ENCODE data around the gene MMP25.

MMP25 gene, protein sequence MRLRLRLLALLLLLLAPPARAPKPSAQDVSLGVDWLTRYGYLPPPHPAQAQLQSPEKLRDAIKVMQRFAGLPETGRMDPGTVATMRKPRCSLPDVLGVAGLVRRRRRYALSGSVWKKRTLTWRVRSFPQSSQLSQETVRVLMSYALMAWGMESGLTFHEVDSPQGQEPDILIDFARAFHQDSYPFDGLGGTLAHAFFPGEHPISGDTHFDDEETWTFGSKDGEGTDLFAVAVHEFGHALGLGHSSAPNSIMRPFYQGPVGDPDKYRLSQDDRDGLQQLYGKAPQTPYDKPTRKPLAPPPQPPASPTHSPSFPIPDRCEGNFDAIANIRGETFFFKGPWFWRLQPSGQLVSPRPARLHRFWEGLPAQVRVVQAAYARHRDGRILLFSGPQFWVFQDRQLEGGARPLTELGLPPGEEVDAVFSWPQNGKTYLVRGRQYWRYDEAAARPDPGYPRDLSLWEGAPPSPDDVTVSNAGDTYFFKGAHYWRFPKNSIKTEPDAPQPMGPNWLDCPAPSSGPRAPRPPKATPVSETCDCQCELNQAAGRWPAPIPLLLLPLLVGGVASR

GRCh38 chr16:3045758-3046640, at the start of gene MMP25:
Gene MMP25 (plus strand): TSS chr16:3046561. CDS start chr16:3046918, 357 bp downstream.
- Mint-ChIP-seq H3K4me3 (peak within 1 kb of the TSS; percentile 68), H3K36me3 (ENCODE audit: low read depth) (no peaks in the 10 kb centered on the region), H3K27ac (peak within 1 kb of the TSS; percentile 22), H3K27me3 (peaks cover 63% of the 10 kb centered on the region), H3K4me1 (ENCODE audit: low read depth) (peaks cover 16% of the 10 kb centered on the region), H3K9me3 (no peaks in the 10 kb centered on the region)
- DNase-seq: peak; percentile 55

GRCh38 chr16:2999929-3000328, 46.4 kb upstream of the MMP25 start:
- peaks cover 2% of the 10 kb centered on the region for H3K4me1 Mint-ChIP-seq (ENCODE audit: low read depth)

DNA sequence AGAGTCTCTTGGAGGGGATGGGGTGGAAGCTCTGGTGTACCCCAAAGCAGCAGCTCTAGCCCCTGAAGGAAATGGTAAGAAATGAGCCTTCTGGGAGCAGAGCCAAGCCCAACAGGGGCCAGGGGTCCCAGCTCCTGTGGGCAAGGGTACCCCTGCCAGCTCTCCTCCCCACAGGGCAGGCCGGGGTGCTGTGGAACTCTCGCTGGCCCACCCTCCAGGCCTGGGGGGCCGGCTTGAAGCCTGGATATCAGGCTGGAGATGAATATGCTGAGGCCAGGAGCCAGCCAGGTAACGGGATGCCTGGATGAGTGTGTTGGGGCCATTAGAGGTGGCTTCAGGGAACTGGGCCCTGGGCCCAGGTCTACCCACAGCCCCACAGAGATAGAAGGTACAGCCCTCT, 45.8 kb upstream of the MMP25 start:
- H3K27me3 Mint-ChIP-seq: peaks cover 8% of the 10 kb centered on the region
- no peak overlapping the region for H3K4me3 Mint-ChIP-seq
- no peak overlapping the region for H3K27ac Mint-ChIP-seq
- H3K4me1 Mint-ChIP-seq (ENCODE audit: low read depth): peaks cover 3% of the 10 kb centered on the region
- no peaks in the 10 kb centered on the region for H3K9me3 Mint-ChIP-seq
- H3K36me3 Mint-ChIP-seq (ENCODE audit: low read depth): no peaks in the 10 kb centered on the region
- DNase-seq: no peak

More at GRCh38 chr16:2999929-3000328, 46.4 kb upstream of the MMP25 start:
- DNase-seq: no peak
- H3K36me3 Mint-ChIP-seq (ENCODE audit: low read depth): no peaks in the 10 kb centered on the region
- no peak overlapping the region for H3K4me3 Mint-ChIP-seq
- H3K27ac Mint-ChIP-seq: no peak overlapping the region
- H3K27me3 Mint-ChIP-seq: peaks cover 6% of the 10 kb centered on the region
- H3K9me3 Mint-ChIP-seq: no peaks in the 10 kb centered on the region

GRCh38 chr16:3001316-3001715, 45.0 kb upstream of the MMP25 start:
- DNase-seq: no peak
- H3K27me3 Mint-ChIP-seq: peaks cover 8% of the 10 kb centered on the region
- peaks cover 3% of the 10 kb centered on the region for H3K4me1 Mint-ChIP-seq (ENCODE audit: low read depth)
- no peak overlapping the region for H3K27ac Mint-ChIP-seq
- H3K36me3 Mint-ChIP-seq (ENCODE audit: low read depth): no peaks in the 10 kb centered on the region
- H3K4me3 Mint-ChIP-seq: no peak overlapping the region
- no peaks in the 10 kb centered on the region for H3K9me3 Mint-ChIP-seq

DNA sequence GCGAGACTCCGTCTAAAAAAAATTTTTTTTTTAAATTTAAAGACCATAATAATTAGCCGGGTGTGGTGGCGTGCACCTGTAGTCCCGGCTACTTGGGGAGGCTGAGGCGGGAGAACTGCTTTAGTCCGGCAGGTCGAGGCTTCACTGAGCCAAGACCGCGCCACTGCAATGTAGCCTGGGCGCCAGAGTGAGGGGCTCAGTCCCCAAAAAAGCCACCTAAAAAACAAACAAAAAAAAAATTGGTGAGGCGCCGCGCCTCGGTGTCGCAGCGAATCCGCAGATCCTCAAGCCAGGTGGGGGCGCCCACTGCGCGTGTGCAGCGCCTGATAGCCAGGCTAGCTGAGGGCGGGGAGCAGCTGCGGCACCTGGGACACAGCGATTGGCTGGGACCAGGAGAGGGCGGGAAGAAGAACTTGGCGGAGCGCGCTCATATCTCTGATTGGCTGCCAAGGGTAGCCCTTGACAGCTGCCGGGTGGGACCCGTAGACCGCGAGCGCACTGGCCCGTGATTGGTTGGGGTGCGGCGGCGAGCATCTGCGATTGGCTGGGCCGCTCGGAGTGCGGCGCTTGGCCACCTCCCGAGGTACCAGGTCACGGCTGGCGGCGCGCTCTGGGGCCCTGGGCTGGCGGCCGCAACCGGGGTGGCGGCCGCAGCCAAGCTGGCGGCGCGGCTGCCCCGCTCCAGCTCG, 42.6 kb upstream of the MMP25 start:
- Mint-ChIP-seq H3K4me3 (peak overlapping the region; percentile 44), H3K9me3 (no peaks in the 10 kb centered on the region), H3K27ac (peak overlapping the region; percentile 52), H3K36me3 (ENCODE audit: low read depth) (no peaks in the 10 kb centered on the region), H3K27me3 (peaks cover 13% of the 10 kb centered on the region), H3K4me1 (ENCODE audit: low read depth) (peaks cover 23% of the 10 kb centered on the region)
- peak; percentile 95 for DNase-seq

- Mint-ChIP-seq H3K27me3 (peaks cover 10% of the 10 kb centered on the region), H3K9me3 (no peaks in the 10 kb centered on the region), H3K4me3 (no peak overlapping the region), H3K36me3 (ENCODE audit: low read depth) (no peaks in the 10 kb centered on the region), H3K4me1 (ENCODE audit: low read depth) (peaks cover 26% of the 10 kb centered on the region), H3K27ac (no peak overlapping the region)
- no peak for DNase-seq
Observed at GRCh38 chr16:3004319-3004718, 42.0 kb upstream of the MMP25 start.

DNA sequence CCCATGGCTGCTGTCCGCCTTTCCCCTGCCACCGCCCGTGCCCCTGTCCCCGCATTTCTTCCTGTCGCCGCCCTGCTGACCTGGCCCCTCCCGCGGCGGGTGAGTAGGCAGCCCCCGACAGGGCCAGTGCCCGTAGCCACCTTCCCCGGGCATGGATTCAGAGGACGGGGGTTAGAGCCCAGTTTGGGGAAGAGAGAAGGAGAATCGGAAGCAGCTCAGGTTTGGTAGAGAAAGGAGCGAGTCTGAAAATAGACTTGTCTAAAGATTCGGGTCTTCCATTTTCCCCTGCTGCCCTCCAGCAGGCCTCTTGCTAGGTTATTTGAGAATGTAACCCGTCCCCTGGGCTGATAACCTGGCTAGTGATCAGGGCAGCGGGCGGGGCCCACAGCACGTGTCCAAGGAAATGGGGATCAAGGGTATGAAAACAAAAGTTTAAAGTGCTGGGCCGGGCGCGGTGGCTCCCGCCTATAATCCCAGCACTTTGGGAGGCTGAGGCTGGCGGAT, 41.5 kb upstream of the MMP25 start:
- no peak for DNase-seq
- no peaks in the 10 kb centered on the region for H3K9me3 Mint-ChIP-seq
- peaks cover 26% of the 10 kb centered on the region for H3K4me1 Mint-ChIP-seq (ENCODE audit: low read depth)
- H3K36me3 Mint-ChIP-seq (ENCODE audit: low read depth): no peaks in the 10 kb centered on the region
- peaks cover 10% of the 10 kb centered on the region for H3K27me3 Mint-ChIP-seq
- H3K27ac Mint-ChIP-seq: no peak overlapping the region
- peak overlapping the region; percentile 63 for H3K4me3 Mint-ChIP-seq

DNA sequence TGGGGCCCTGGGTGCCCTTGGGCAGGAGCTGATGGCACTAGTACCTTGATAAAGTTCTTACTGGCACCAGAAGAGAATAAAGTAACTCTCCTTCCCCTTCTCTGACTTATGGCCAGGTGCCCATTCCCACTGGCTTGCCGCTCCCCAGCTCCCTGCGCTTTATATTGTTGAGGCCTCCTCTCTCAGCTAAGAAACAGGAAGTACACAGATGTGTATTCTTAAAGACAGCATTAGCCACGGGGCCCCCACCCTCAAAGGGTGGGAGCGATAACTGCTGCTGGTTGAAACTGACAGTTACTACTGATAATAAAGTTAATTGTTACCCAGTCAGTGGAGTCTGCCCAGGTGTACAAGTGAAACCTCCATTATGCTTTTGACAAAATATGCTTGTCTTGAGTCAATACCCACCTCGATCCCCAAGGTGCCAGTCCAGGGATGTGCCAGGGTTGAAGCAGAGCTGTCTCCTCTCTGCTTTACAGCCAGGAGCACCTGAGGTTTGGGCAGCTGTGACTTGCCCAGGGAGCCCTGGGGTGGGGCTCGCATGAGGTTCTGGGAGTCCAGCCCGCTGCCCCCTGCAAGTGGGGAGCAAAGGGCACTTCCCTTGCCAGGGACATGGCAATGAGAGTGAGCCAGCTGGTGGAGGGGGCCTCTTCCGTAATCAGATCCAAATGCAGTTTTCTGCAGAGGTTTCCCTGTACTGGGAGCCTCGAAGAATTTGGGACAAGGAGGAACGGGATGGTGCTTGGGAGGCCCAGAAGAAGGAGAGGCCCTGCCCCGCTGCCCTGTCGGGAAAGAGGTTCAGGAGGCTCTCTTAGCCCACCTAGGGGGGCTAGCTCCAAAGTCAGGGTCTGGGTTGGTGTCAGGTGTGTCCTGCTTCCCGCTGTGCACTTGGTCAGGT, 39.1 kb upstream of the MMP25 start:
- peaks cover 26% of the 10 kb centered on the region for H3K4me1 Mint-ChIP-seq (ENCODE audit: low read depth)
- H3K27ac Mint-ChIP-seq: no peak overlapping the region
- H3K4me3 Mint-ChIP-seq: no peak overlapping the region
- no peaks in the 10 kb centered on the region for H3K36me3 Mint-ChIP-seq (ENCODE audit: low read depth)
- H3K9me3 Mint-ChIP-seq: no peaks in the 10 kb centered on the region
- peaks cover 14% of the 10 kb centered on the region for H3K27me3 Mint-ChIP-seq
- no peak for DNase-seq

GRCh38 chr16:3007957-3008689, 38.2 kb upstream of the MMP25 start:
- H3K4me1 Mint-ChIP-seq (ENCODE audit: low read depth): peaks cover 30% of the 10 kb centered on the region
- H3K27me3 Mint-ChIP-seq: peaks cover 21% of the 10 kb centered on the region

GRCh38 chr16:3008690-3009037, 37.7 kb upstream of the MMP25 start:
- Mint-ChIP-seq H3K4me3 (no peak overlapping the region), H3K4me1 (ENCODE audit: low read depth) (peaks cover 30% of the 10 kb centered on the region), H3K9me3 (no peaks in the 10 kb centered on the region), H3K27me3 (peaks cover 21% of the 10 kb centered on the region), H3K36me3 (ENCODE audit: low read depth) (no peaks in the 10 kb centered on the region), H3K27ac (no peak overlapping the region)
- DNase-seq: no peak

More at GRCh38 chr16:3007957-3008689, 38.2 kb upstream of the MMP25 start:
- Mint-ChIP-seq H3K9me3 (no peaks in the 10 kb centered on the region), H3K27ac (no peak overlapping the region), H3K4me3 (no peak overlapping the region), H3K36me3 (ENCODE audit: low read depth) (no peaks in the 10 kb centered on the region)
- no peak for DNase-seq

- H3K4me3 Mint-ChIP-seq: no peak overlapping the region
- no peak for DNase-seq
- peaks cover 25% of the 10 kb centered on the region for H3K27me3 Mint-ChIP-seq
Observed at GRCh38 chr16:3009568-3010390, 36.6 kb upstream of the MMP25 start.

GRCh38 chr16:3010510-3010909, 35.9 kb upstream of the MMP25 start:
- Mint-ChIP-seq H3K27ac (no peak overlapping the region), H3K4me1 (ENCODE audit: low read depth) (peaks cover 27% of the 10 kb centered on the region), H3K4me3 (no peak overlapping the region), H3K27me3 (peaks cover 23% of the 10 kb centered on the region), H3K9me3 (no peaks in the 10 kb centered on the region), H3K36me3 (ENCODE audit: low read depth) (no peaks in the 10 kb centered on the region)
- DNase-seq: no peak

More at GRCh38 chr16:3009568-3010390, 36.6 kb upstream of the MMP25 start:
- Mint-ChIP-seq H3K4me1 (ENCODE audit: low read depth) (peaks cover 29% of the 10 kb centered on the region), H3K9me3 (no peaks in the 10 kb centered on the region), H3K36me3 (ENCODE audit: low read depth) (no peaks in the 10 kb centered on the region), H3K27ac (no peak overlapping the region)
